SH-SY5Y (cell line): ENCODE results near the gene EXPH5.

ENCODE experiments used
- GATA2 ChIP-seq: IDR thresholded peaks from 2 replicates; pipeline ENCODE4 v1.6.1; 2011; ENCODE audit warnings: mild to moderate bottlenecking, low read depth, low read length
- GATA3 ChIP-seq: IDR thresholded peaks from 2 replicates; pipeline ENCODE4 v1.6.1; 2011; ENCODE audit warnings: low read depth, mild to moderate bottlenecking, low read length, moderate library complexity

DNA sequence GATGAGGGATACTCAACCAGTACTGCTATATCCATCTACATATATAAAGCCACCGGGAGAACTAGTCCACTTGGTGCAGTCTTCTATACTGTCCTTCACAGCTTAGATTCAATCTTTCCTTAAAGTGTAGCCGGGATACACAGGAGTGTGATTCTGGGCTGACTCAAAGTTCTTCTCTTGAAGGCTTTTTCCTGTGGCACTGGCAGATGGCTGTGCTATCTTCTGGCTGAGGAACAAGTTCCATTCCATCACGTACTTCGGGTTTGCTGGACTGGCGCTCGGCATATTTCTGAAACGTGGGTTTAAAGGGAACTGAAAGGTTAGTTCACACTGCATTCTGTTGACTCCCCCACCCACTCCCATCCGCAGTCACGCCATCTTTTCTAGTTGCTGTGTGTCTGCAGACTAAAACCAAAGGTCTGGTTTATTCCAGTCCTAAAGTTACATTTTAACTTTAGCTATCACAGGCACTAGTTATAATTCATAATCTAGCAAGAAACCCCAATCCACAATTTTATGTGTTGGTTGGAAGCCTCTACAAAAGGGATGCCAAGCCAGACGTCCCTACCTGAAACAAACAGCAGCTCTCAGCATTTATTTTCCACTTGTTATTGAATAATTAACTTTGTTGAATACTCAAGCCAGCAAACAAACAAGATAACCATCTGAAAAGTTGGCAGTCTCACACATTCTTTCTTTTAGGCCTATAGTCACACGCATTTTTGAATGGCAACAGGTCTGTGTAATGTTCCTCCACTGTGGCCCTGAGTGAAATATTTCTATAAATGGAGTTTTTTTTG is 118.7 kb downstream of the EXPH5 start:
- no peak for TF ChIP-seq GATA2
- TF ChIP-seq GATA3 = no peak
